ENCODE measurements around the gene FAM241A. TPM values are rescaled to one million over a fixed set of nuclear protein-coding genes. Genes with fewer than 3 reads are reported as not detected.

The FAM241A gene
- polyA plus RNA-seq, 4 donors = 1.3 to 1.7 (median 1.3) TPM

Other genes starting within 250 kb of the FAM241A start
- gene AP1AR, start 86.3 kb downstream of the FAM241A start, polyA plus RNA-seq (ENCODE audit: insufficient read length in 4 of 4) = 10 to 100 TPM; 35.6 to 46.2 (median 38.2) TPM
- 10 to 100 TPM; 14.5 to 21.0 (median 15.7) TPM for gene TIFA, start 140.4 kb downstream of the FAM241A start, polyA plus RNA-seq (ENCODE audit: insufficient read length in 4 of 4)
- 10 to 100 TPM in 3 of 4 donors, 1 to 10 TPM in 1; 9.8 to 18.0 (median 13.8) TPM for gene ALPK1, start 151.9 kb downstream of the FAM241A start, polyA plus RNA-seq (ENCODE audit: insufficient read length in 4 of 4)

All from left renal cortex interstitium (tissue), 4 donors.